ENCODE measurements around the gene KDM1B. TPM values are rescaled to one million over a fixed set of nuclear protein-coding genes. Genes with fewer than 3 reads are reported as not detected.

The KDM1B gene
- total and polyA plus RNA-seq, 7 experiments from 2014 or later = 1.3 to 25.4 (median 8.7) TPM

DNA sequence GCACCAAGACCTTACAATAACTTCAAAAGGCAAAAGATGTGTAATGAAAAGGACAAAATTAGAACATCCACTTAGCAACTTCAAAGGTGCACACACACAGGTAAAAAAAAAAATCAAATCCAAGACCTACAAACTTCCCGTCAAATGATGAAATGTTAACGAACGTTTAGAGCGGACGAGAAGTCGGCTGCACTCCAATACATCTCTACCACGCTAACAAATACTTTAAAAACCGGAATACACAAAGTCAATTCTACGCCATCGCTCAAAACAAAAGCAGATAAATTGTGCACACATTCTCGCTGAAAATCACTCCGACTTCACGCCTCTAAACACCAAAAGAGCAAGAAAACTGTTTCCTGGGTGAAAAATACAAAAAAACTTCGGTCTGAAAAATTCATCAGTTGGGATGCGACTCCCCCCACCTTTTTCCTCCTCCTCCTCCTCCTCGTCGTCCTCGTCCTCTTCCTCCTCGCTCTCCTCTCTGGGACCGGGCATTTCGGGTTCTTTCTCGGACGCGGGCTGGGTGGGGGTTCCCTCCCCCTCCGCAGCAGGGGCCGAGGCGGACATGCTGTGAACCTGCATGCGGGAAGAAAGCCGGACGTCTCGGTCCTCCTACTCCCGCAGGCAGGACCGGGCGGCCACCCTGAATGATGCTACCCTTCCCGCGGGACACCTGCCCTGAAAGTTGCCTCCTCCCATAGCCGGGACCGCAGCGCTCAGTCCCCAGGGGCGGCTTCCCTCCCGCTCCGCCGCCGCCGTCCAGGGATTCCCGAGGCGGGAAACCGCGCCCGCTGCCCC lies 108.4 kb downstream of the KDM1B start:
- Histone ChIP-seq H3K4me1 (ENCODE audit: control insufficient read depth in 2 of 2, insufficient read depth in 2 of 2, low read length in 2 of 2) (peaks cover 20 to 37% of the 10 kb centered on the region in 2 donors), H3K27me3 (ENCODE audit: control insufficient read depth in 2 of 2, insufficient read depth in 2 of 2, low read length in 2 of 2) (no peaks in the 10 kb centered on the region), H3K27ac (ENCODE audit: low read depth, low read length) (peak overlapping the region; percentile 83), H3K36me3 (ENCODE audit: control insufficient read depth in 2 of 3, insufficient read depth in 3 of 3, low read length in 3 of 3) (no peaks in the 10 kb centered on the region), H3K4me3 (ENCODE audit: low read length) (peak overlapping the region; percentile 66), H3K9me3 (ENCODE audit: control insufficient read depth in 2 of 3, low read length in 3 of 3) (no peaks in the 10 kb centered on the region)
- DNase-seq (peak in 7 of 9 donors; percentile 29 to 52 (median 44)), ATAC-seq (peak; percentile 14)
- no peaks in the 10 kb centered on the region for H3K27me3 Mint-ChIP-seq
- peaks cover 39 to 59% (median 55%) of the 10 kb centered on the region in 7 donors for H3K4me1 Mint-ChIP-seq
- H3K4me3 Mint-ChIP-seq = peak overlapping the region; percentile 87 to 99 (median 92)
- peak overlapping the region; percentile 70 to 98 (median 93) for H3K27ac Mint-ChIP-seq
- POLR2A ChIA-PET = interaction anchor here (0.9 to 1.3 kb wide), 2 partner anchors 9 to 23 kb away, joined by 3 to 4 read pairs; no protein-coding TSS in a partner anchor
- H3K36me3 Mint-ChIP-seq = peaks cover 0 to 28% (median 0%) of the 10 kb centered on the region in 5 donors
- intact Hi-C loops (cut with micrococcal nuclease) = loop anchor here (1.0 to 10.0 kb wide), 12 partner anchors 19 to 1941 kb away; partner anchors contain the start of genes KDM1B (in 2 of the 2), NUP153 (in 2 of the 2), TPMT (in 2 of the 2) and FAM8A1 (in 1 of the 2)
- CTCF ChIA-PET = no interaction called here
- no peaks in the 10 kb centered on the region for H3K9me3 Mint-ChIP-seq

- H3K9me3 Mint-ChIP-seq = no peaks in the 10 kb centered on the region
- Histone ChIP-seq H3K9me3 (ENCODE audit: control insufficient read depth in 2 of 3, low read length in 3 of 3) (no peaks in the 10 kb centered on the region), H3K36me3 (ENCODE audit: control insufficient read depth in 2 of 3, insufficient read depth in 3 of 3, low read length in 3 of 3) (no peaks in the 10 kb centered on the region), H3K27me3 (ENCODE audit: control insufficient read depth in 2 of 2, insufficient read depth in 2 of 2, low read length in 2 of 2) (no peaks in the 10 kb centered on the region), H3K4me3 (ENCODE audit: low read length) (peak within 1 kb of the TSS; percentile 71), H3K27ac (ENCODE audit: low read depth, low read length) (peak within 1 kb of the TSS; percentile 83), H3K4me1 (ENCODE audit: control insufficient read depth in 2 of 2, insufficient read depth in 2 of 2, low read length in 2 of 2) (peaks cover 26 to 33% of the 10 kb centered on the region in 2 donors)
- peak; percentile 64 to 85 (median 78) for DNase-seq
- POLR2A ChIA-PET = interaction anchor here (1.1 to 1.3 kb wide), 2 partner anchors 10 to 109 kb away, joined by 3 to 4 read pairs; no protein-coding TSS in a partner anchor
- H3K4me3 Mint-ChIP-seq = peak within 1 kb of the TSS; percentile 90 to 99 (median 94)
- ATAC-seq = peak; percentile 84
- no peaks in the 10 kb centered on the region for H3K27me3 Mint-ChIP-seq
- H3K36me3 Mint-ChIP-seq = peaks cover 0 to 27% (median 0%) of the 10 kb centered on the region in 5 donors
- H3K27ac Mint-ChIP-seq = peak within 1 kb of the TSS; percentile 91 to 98 (median 96)
- intact Hi-C loops (cut with micrococcal nuclease) = loop anchor here (1.0 to 10.0 kb wide), 10 partner anchors 38 to 1942 kb away; partner anchors contain the start of genes FAM8A1 (in 1 of the 2), KDM1B (in 1 of the 2), NUP153 (in 1 of the 2) and RNF144B (in 1 of the 2)
- CTCF ChIA-PET = no interaction called here
- peaks cover 39 to 55% (median 51%) of the 10 kb centered on the region in 7 donors for H3K4me1 Mint-ChIP-seq
Observed at GRCh38 chr6:18264219-18264922, 109.1 kb downstream of the KDM1B start, which contains the start of gene DEK. TSS of gene DEK (minus strand) at chr6:18264530. CDS start at chr6:18263987, 543 bp downstream.

DNA sequence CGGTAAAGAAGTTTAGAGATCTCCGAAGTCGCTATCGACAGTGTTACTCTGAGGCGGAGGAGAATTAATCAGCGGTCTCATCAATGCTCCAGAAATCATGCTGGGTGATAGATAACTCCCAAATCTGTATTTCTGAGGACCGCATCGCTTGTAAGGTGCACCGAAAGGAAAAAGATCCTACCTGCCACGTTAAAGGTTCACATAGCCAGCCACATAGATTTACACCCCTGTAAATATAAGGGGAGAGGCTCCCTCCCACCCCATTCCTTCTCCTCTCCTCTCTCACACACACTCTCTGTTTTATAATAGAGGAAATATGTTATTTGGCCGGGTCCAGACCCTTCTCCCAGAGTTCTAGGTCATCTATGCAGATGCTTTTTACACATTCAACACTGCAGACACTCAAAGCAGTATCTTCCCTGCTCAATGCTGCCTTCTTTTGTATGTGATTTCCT lies 109.7 kb downstream of the KDM1B start:
- Histone ChIP-seq H3K9me3 (ENCODE audit: control insufficient read depth in 2 of 3, low read length in 3 of 3) (no peaks in the 10 kb centered on the region), H3K4me1 (ENCODE audit: control insufficient read depth in 2 of 2, insufficient read depth in 2 of 2, low read length in 2 of 2) (peaks cover 28 to 29% of the 10 kb centered on the region in 2 donors), H3K27ac (ENCODE audit: low read depth, low read length) (peak overlapping the region; percentile 83), H3K36me3 (ENCODE audit: control insufficient read depth in 2 of 3, insufficient read depth in 3 of 3, low read length in 3 of 3) (no peaks in the 10 kb centered on the region), H3K4me3 (ENCODE audit: low read length) (peak overlapping the region; percentile 71), H3K27me3 (ENCODE audit: control insufficient read depth in 2 of 2, insufficient read depth in 2 of 2, low read length in 2 of 2) (no peaks in the 10 kb centered on the region)
- H3K9me3 Mint-ChIP-seq = no peaks in the 10 kb centered on the region
- CTCF ChIA-PET = no interaction called here
- peaks cover 0 to 23% (median 0%) of the 10 kb centered on the region in 5 donors for H3K36me3 Mint-ChIP-seq
- DNase-seq = peak in 1 of 9 donors; percentile 4
- H3K4me3 Mint-ChIP-seq = peak overlapping the region; percentile 90 to 99 (median 94)
- intact Hi-C loops (cut with micrococcal nuclease) = loop anchor here (1.0 to 10.0 kb wide), 10 partner anchors 38 to 1943 kb away; partner anchors contain the start of genes FAM8A1 (in 1 of the 2), KDM1B (in 1 of the 2), NUP153 (in 1 of the 2) and RNF144B (in 1 of the 2)
- no peak for ATAC-seq
- POLR2A ChIA-PET = interaction anchor here (1.1 to 1.3 kb wide), 2 partner anchors 11 to 109 kb away, joined by 3 to 4 read pairs; no protein-coding TSS in a partner anchor
- no peaks in the 10 kb centered on the region for H3K27me3 Mint-ChIP-seq
- peak overlapping the region; percentile 91 to 98 (median 94) for H3K27ac Mint-ChIP-seq
- peaks cover 37 to 49% (median 46%) of the 10 kb centered on the region in 7 donors for H3K4me1 Mint-ChIP-seq

- CTCF ChIA-PET = no interaction called here
Observed at GRCh38 chr6:18265787-18266522, 110.7 kb downstream of the KDM1B start.

DNA sequence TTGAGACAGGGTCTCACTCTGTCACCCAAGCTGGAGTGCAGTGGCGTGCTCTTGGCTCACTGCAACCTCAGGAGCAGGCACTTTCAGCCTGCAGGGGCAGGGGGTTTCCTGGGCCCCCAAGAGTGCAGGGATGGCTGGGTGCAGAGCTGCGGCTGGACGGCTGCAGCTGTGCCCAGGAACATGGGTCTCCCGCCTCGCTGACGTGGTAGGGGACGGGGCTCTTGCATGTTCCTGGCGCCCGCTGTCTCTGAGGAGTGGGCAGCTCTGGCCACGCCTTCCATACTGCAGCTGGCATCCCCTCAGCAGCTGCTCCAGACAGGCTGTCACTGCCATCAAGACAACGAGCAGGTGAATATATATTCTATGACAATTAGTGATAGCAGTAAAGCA lies 111.3 kb downstream of the KDM1B start:
- ATAC-seq = no peak
- peaks cover 22 to 34% (median 30%) of the 10 kb centered on the region in 7 donors for H3K4me1 Mint-ChIP-seq
- H3K27ac Mint-ChIP-seq = no peak overlapping the region
- Histone ChIP-seq H3K27me3 (ENCODE audit: control insufficient read depth in 2 of 2, insufficient read depth in 2 of 2, low read length in 2 of 2) (no peaks in the 10 kb centered on the region), H3K36me3 (ENCODE audit: control insufficient read depth in 2 of 3, insufficient read depth in 3 of 3, low read length in 3 of 3) (no peaks in the 10 kb centered on the region), H3K9me3 (ENCODE audit: control insufficient read depth in 2 of 3, low read length in 3 of 3) (no peaks in the 10 kb centered on the region), H3K4me1 (ENCODE audit: control insufficient read depth in 2 of 2, insufficient read depth in 2 of 2, low read length in 2 of 2) (peaks cover 19 to 26% of the 10 kb centered on the region in 2 donors), H3K27ac (ENCODE audit: low read depth, low read length) (no peak overlapping the region), H3K4me3 (ENCODE audit: low read length) (no peak overlapping the region)
- peaks cover 0 to 18% (median 0%) of the 10 kb centered on the region in 5 donors for H3K36me3 Mint-ChIP-seq
- DNase-seq = no peak
- H3K4me3 Mint-ChIP-seq = no peak overlapping the region
- intact Hi-C loops (cut with micrococcal nuclease) = loop anchor here in 1 of 2 donors (10.0 kb wide), 1 partner anchor 52 kb away; no protein-coding TSS in a partner anchor
- ChIA-PET POLR2A (interaction anchor here (0.7 kb wide), 1 partner anchor 187 kb away, joined by 3 read pairs; no protein-coding TSS in a partner anchor), CTCF (no interaction called here)
- H3K27me3 Mint-ChIP-seq = peaks cover 0 to 3% (median 0%) of the 10 kb centered on the region in 5 donors
- no peaks in the 10 kb centered on the region for H3K9me3 Mint-ChIP-seq

More at GRCh38 chr6:18265787-18266522, 110.7 kb downstream of the KDM1B start:
- peaks cover 21 to 29% of the 10 kb centered on the region in 2 donors for H3K4me1 ChIP-seq (ENCODE audit: control insufficient read depth in 2 of 2, insufficient read depth in 2 of 2, low read length in 2 of 2)
- Mint-ChIP-seq H3K9me3 (no peaks in the 10 kb centered on the region), H3K27ac (peak overlapping the region; percentile 91 to 98 (median 94)), H3K36me3 (peaks cover 0 to 21% (median 0%) of the 10 kb centered on the region in 5 donors), H3K4me3 (peak overlapping the region; percentile 90 to 99 (median 94)), H3K4me1 (peaks cover 27 to 39% (median 36%) of the 10 kb centered on the region in 7 donors), H3K27me3 (peaks cover 0 to 3% (median 0%) of the 10 kb centered on the region in 5 donors)
- no peaks in the 10 kb centered on the region for H3K36me3 ChIP-seq (ENCODE audit: control insufficient read depth in 2 of 3, insufficient read depth in 3 of 3, low read length in 3 of 3)
- no peaks in the 10 kb centered on the region for H3K9me3 ChIP-seq (ENCODE audit: control insufficient read depth in 2 of 3, low read length in 3 of 3)
- ATAC-seq (no peak), DNase-seq (no peak)
- no peak overlapping the region for H3K27ac ChIP-seq (ENCODE audit: low read depth, low read length)
- POLR2A ChIA-PET = interaction anchor here (0.6 kb wide), 1 partner anchor 1949 kb away, joined by 3 read pairs; no protein-coding TSS in a partner anchor
- no peaks in the 10 kb centered on the region for H3K27me3 ChIP-seq (ENCODE audit: control insufficient read depth in 2 of 2, insufficient read depth in 2 of 2, low read length in 2 of 2)
- intact Hi-C loops (cut with micrococcal nuclease) = loop anchor here in 1 of 2 donors (2.0 to 10.0 kb wide), 3 partner anchors 37 to 1503 kb away; no protein-coding TSS in a partner anchor
- H3K4me3 ChIP-seq (ENCODE audit: low read length) = no peak overlapping the region

Data from naive thymus-derived CD4-positive, alpha-beta T cell (primary cell).